ENCODE data around the gene LGR6.

DNA sequence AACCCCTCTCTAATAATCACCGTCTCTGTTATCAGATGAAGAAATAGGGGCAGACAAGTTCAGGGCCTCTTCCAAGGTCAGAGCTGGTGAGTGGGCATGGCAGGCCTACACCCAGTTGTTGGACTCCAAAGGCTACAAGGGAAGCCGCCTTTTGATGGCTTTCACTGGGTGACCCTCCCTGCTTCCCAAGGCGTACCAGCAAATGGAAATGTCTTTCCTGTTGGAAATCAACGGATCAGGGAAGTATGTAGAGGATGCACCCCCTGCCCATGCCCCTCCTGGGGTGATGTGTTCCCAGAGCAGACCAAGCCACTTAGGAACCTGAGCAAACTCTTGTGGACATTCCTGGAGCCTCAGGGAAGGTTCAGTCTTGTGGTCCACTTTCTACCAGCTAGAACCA lies 47.4 kb downstream of the LGR6 start:
- no peak for TF ChIP-seq EZH2phosphoT487 (IDR thresholded peaks at IDR 0.05; ENCODE audit: borderline replicate concordance)
- TF ChIP-seq, protein P1, sequence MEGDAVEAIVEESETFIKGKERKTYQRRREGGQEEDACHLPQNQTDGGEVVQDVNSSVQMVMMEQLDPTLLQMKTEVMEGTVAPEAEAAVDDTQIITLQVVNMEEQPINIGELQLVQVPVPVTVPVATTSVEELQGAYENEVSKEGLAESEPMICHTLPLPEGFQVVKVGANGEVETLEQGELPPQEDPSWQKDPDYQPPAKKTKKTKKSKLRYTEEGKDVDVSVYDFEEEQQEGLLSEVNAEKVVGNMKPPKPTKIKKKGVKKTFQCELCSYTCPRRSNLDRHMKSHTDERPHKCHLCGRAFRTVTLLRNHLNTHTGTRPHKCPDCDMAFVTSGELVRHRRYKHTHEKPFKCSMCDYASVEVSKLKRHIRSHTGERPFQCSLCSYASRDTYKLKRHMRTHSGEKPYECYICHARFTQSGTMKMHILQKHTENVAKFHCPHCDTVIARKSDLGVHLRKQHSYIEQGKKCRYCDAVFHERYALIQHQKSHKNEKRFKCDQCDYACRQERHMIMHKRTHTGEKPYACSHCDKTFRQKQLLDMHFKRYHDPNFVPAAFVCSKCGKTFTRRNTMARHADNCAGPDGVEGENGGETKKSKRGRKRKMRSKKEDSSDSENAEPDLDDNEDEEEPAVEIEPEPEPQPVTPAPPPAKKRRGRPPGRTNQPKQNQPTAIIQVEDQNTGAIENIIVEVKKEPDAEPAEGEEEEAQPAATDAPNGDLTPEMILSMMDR (conservative IDR thresholded peaks at IDR 0.05; ENCODE audit: low read length) = no peak

Data from Loucy (cell line).